NCI-H2196 (cell line): ENCODE measurements around the gene PGBD5.

Experiments
- DNase-seq: peaks from one replicate; lab custom pipeline; 2025; ENCODE audit not compliant: unreplicated experiment; lab: John Stamatoyannopoulos, UW

The PGBD5 gene

DNA sequence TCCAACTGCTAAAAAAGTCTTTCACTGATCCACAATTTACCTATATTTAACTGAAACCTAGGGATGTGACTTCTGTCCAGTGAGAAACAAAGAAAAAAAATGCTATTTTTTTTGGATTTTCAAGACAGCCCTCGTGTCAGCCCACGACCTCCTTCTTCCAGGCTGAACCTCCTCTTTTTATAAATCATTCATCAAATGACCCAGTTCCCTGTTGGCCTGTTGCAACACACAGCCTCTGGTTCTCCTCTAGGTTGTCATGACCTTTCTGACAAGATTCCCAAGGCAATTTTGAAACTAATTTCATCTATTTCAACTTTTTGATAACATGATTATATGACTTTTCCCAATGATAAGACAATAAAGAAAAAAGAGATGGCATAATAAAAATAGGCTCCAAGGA, 74.6 kb downstream of the PGBD5 start:
- DNase-seq = no peak

DNA sequence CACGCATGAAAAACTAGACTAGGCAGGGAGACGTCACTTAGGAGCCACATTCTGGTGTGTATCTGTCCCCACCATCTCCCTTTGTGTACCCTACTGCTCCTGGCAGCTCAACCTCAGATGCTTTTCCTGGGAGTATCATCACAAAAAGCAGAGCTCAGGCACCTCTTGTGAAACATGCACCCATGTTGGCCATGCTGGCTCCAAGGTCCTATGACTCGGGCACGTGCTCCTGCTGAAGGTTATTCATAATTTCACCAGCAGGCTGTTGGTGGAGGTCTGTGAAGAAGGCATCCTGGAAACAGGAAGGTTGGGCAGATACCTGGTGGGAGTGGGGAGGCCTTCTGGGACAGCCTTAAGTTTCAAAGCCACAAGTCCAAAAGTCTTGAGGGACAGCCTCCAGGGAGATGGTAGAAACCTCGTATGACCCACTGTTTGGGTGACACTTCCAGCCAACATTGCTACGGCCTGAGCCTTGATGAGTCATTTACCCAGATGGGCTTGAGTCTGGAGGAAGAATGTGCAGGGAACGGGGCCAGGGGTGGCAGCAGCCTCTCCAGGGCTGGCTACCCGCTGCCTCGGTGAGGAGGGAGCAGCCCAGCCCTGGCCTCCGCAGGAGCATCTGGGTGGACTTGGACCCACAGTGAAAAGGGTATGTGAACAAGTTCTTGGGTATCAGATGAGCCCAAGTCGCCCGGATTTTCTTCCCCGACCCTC, 75.8 kb downstream of the PGBD5 start:
- no peak for DNase-seq

GRCh38 chr1:230349020-230349393, 77.1 kb downstream of the PGBD5 start:
- DNase-seq = no peak

GRCh38 chr1:230348386-230349019, 77.6 kb downstream of the PGBD5 start:
- no peak for DNase-seq

DNA sequence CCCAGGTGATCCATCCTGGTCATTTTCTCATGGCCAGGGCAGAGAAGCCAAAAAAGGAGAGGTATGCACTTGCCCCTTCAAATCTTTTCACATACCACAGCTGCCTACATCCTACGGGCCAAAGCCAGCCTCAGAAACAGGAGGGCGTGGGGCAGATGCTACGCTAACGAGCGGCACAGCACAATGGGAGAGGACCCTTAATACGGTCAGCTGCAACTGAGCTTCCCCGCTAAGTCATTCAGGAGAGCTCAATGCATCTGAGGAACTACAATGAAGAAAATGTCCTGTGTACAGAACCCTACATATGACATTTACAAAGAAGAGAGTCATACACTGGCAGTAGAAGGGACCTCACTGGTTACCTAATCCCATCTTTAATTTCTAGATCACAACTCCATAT, 78.2 kb downstream of the PGBD5 start:
- no peak for DNase-seq

GRCh38 chr1:230345139-230345885, 80.8 kb downstream of the PGBD5 start:
- no peak for DNase-seq

DNA sequence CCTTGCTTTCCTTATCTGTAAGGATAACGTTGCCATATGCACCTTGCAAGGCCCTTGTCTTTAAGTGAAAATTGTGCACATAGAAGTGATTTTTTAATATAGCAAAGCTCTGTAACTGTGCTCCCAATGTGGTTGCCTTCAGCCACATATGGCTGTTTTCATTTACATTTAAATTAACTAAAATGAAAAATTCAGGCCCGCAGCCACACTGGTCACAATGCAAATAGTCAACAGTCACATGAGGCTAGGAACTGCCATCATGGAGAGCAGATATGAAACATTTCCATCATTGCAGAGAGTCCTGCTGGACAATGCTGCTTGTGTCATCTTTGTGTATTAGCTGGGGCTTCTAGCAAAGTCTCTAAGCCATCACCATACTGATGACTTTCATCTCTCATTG, 83.4 kb downstream of the PGBD5 start:
- DNase-seq = no peak

GRCh38 chr1:230342019-230342418, 84.1 kb downstream of the PGBD5 start:
- DNase-seq = no peak

GRCh38 chr1:230341162-230341546, 85.0 kb downstream of the PGBD5 start:
- DNase-seq = no peak

DNA sequence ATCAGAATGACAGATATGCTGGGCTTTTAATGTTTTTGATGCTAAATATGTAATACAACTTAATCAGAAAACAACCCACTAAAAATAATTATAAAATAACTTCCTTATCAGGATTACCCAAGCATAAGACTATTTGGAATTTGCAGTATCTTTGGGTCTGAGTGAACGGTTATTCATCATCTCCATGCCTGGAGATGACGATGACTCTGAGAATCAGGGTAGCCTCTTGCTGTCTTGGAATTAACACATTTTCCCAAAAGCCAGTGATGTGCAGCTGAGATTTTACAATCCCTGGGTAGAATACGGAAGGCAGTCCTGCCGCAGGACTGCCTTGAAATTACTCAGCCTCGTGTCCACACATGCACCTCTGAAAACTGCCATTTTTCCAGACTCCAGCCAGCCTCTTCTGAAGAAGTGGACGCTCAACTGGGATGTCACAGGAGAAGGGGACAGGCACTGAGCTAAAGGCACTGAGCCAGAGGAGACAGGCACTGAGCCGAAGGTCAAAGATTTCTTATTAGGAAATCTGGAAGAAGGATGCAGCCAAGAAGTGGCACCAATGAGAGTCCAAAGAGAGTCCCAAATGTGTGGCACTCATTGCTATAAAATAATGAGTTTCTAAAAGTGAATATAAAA, 85.5 kb downstream of the PGBD5 start:
- no peak for DNase-seq

DNA sequence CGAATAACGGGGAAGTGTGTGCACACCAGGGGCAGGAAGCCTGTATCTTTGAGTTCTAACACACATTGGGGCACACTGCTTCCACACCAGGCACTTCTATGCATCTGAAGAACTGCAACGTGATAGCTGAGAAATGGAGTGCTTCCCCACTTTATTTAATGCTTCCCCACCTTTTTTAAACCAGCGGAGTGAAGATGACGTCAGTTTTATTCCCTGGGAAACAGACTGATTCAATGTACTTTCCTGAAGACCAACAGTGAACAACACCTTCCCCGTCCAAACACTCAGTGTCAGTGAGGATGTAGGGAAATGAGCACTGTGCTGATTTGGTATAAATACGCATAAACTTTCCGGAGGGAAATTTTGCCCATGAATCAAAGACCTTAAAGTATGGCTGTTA, 87.1 kb downstream of the PGBD5 start:
- no peak for DNase-seq

- DNase-seq = no peak
Observed at GRCh38 chr1:230337266-230337665, 88.9 kb downstream of the PGBD5 start.

DNA sequence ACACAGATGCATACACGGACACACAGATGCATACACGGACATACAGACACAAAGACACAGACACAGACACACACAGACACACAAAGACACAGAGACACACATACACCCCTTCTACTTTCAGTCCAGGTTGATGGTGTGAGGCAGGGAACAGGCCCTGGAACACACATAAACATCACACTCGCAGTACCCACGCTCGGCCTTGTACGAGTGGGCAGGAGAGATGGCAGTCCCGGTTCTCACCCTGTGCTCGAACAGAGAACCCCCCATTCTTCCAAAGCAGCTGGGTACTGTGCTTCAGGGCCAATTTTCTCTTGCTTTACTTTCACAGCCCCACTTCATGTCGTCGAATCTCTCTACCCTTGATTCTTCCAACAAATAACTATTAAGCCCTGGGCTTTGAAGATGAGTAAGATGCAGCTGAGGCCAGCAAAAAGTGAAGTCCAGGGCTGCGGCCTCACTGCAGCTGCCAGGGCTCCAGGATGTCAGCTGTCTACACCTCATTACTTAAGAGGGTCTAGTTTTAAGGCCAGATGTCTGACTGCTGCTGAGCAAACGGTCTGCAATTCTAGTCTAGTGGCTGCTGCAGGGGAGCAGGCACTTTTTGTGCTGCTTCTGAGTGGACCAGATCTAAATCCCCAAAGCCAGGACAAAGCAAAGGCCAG, 90.1 kb downstream of the PGBD5 start:
- DNase-seq = no peak

- DNase-seq = no peak
Observed at GRCh38 chr1:230334447-230334837, 91.7 kb downstream of the PGBD5 start.

- DNase-seq = no peak
Observed at GRCh38 chr1:230333590-230334446, 92.3 kb downstream of the PGBD5 start.

DNA sequence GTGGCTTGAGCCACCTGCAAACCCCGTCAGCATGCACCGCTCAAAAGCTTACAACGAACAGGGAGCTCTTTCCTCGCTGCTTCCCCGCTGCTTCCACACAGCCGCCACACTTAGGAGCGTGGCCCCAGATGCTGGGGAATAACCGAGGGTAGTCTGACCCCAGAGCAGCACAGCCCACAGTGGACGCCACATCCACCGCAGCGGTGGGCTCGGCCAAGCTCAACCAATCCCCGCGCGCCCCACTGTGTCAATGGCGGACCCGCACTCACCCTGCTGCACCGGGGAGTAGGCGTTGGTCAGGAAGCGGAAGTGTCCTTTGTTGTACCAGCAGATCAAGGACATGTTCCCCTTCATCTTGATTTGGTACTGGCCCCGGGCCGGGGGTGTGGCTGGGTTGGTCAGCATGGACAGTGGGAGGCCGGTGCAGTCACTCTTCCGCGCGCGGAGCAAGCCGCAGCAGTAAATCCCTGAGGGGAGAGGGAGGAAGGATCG, 93.5 kb downstream of the PGBD5 start:
- no peak for DNase-seq

DNA sequence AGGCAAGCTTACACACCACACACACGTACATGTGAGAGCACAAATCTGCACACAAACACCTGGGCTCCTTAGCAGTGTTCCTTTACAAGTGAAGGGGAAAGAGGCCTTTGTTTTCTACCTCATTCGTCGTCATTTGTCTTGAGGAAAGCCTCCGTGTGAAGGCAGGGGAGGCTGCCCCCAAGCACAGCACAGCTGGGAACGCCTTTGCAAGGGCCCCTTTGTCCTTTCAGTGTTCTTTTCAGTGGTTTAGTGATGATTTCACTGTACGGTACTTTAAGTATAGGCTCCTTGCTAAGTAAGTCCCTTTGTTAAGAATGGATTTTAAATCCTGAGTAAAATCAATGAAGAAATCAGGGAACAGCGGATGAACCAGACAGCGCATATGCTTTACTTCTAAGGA, 94.1 kb downstream of the PGBD5 start:
- DNase-seq = no peak

DNA sequence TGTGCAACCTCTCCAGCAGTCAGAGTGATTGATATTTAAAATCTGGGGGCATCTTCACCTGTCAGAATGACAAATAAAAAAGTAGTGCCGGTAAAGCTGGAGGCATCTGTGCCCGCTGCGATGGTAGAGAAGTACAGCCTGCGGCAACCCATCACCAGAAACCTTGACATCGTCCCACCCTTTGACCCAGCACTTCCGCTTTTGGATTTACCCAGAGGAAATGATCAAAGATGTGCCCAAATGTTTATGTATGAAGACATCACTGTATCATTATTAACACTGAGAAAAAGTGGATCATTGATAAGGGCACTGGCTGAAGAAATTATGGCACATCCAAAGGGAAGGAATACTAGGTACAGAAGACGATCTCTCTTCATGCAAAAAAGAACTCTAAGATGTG, 96.0 kb downstream of the PGBD5 start:
- no peak for DNase-seq

DNA sequence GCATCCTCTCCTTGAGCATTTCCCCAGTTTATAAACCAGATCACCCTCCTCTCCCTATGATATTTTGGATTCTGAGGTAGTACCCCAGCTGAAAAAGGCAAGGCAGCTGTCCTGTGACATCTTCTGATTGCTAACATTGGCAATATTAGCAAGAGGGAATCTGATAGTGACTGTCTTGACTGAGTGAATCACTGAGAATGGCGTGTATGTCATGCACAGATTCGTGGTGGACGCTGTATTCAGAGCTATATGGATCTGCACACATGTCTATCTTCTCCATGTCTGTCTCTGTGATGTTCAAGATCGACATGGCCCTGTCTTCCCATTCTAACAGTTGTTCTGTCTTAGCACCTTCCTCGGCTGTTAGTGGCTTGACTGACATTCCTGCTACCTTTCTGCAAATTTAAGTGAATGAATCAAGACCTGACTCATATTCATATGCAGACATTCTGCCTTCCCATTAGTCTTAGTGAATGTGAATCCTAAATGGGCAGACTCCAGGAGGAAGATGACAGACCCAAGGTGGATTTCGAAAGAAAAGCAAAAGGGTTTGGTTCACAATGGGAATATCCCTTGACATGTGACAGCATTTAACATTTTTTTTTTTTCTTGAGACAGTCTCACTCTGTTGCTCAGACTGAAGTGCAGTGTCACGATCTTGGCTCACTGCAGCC, 97.7 kb downstream of the PGBD5 start:
- DNase-seq = no peak

GRCh38 chr1:230327892-230328284, 98.2 kb downstream of the PGBD5 start:
- no peak for DNase-seq
